D721Med (cell line): ENCODE measurements around the gene ACE.

ENCODE experiments used
- DNase-seq: peaks from one replicate; pipeline ENCODE4 v3.0.0; 2011; ENCODE audit warnings: low spot score; ENCODE audit not compliant: insufficient read length
- FAIRE-seq: peaks from 2 replicates; lab custom pipeline; 2011; peaks lifted over from hg19 to GRCh38; lab: Jason Lieb, UNC
- CTCF ChIP-seq: IDR thresholded peaks from 2 replicates; pipeline ENCODE4 v1.5.1; 2012; ENCODE audit warnings: mild to moderate bottlenecking, control low read depth; ENCODE audit not compliant: insufficient read depth; ENCODE audit errors: missing control alignments

ACE gene

GRCh38 chr17:63533433-63534077 is 56.7 kb downstream of the ACE start:
- no peak for FAIRE-seq
- no peak for TF ChIP-seq CTCF
- no peak for DNase-seq

- TF ChIP-seq CTCF, result no peak
- DNase-seq (no peak), FAIRE-seq (no peak)
These were observed 57.3 kb downstream of the ACE start for GRCh38 chr17:63534078-63534570.

- TF ChIP-seq CTCF, result no peak
- DNase-seq (no peak), FAIRE-seq (no peak)
These were observed 58.1 kb downstream of the ACE start for GRCh38 chr17:63534816-63535455.

- DNase-seq, result no peak
- FAIRE-seq, result no peak
- no peak for TF ChIP-seq CTCF
These were observed 58.8 kb downstream of the ACE start for GRCh38 chr17:63535640-63536039.

GRCh38 chr17:63537001-63537400 is 60.1 kb downstream of the ACE start:
- FAIRE-seq, result no peak

GRCh38 chr17:63537991-63538692 is 61.3 kb downstream of the ACE start:
- TF ChIP-seq CTCF, result no peak
- DNase-seq (no peak), FAIRE-seq (no peak)

More at GRCh38 chr17:63537001-63537400, 60.1 kb downstream of the ACE start:
- DNase-seq, result no peak
- TF ChIP-seq CTCF, result no peak
